Measurements from ENCODE around the gene MYL4. TPM values are rescaled to one million over a fixed set of nuclear protein-coding genes. Genes with fewer than 3 reads are reported as not detected.
"Not testable (repeated sequence)": the region's sequence is repeated elsewhere in the genome, so short reads cannot be mapped to it uniquely, and the experiment has no call there.

The MYL4 gene
- total RNA-seq, 2 experiments from 2014 or later, result not detected

GRCh38 chr17:47267354-47267828, 58.2 kb downstream of the MYL4 start:
- CTCF ChIA-PET, result no interaction called here
- no peaks in the 10 kb centered on the region for H3K36me3 Mint-ChIP-seq (ENCODE audit: low read depth)
- POLR2A ChIA-PET, result no interaction called here
- DNase-seq (no peak), ATAC-seq (no peak)
- H3K27me3 Mint-ChIP-seq (ENCODE audit: low read depth), result peaks cover 21% of the 10 kb centered on the region
- no peak overlapping the region for H3K27ac Mint-ChIP-seq
- no peak overlapping the region for H3K4me3 Mint-ChIP-seq
- peaks cover 5% of the 10 kb centered on the region for H3K9me3 Mint-ChIP-seq (ENCODE audit: insufficient read depth)
- no peaks in the 10 kb centered on the region for H3K4me1 Mint-ChIP-seq (ENCODE audit: low read depth)

GRCh38 chr17:47268964-47269363, 59.8 kb downstream of the MYL4 start:
- CTCF ChIA-PET; POLR2A ChIA-PET; H3K36me3 Mint-ChIP-seq (ENCODE audit: low read depth); H3K27ac Mint-ChIP-seq; ATAC-seq; H3K9me3 Mint-ChIP-seq (ENCODE audit: insufficient read depth); DNase-seq; H3K4me3 Mint-ChIP-seq; H3K4me1 Mint-ChIP-seq (ENCODE audit: low read depth): not testable (repeated sequence)
- peaks cover 24% of the 10 kb centered on the region for H3K27me3 Mint-ChIP-seq (ENCODE audit: low read depth)

GRCh38 chr17:47269561-47270280, 60.6 kb downstream of the MYL4 start:
- H3K27ac Mint-ChIP-seq; H3K36me3 Mint-ChIP-seq (ENCODE audit: low read depth); H3K9me3 Mint-ChIP-seq (ENCODE audit: insufficient read depth); DNase-seq; POLR2A ChIA-PET; H3K4me3 Mint-ChIP-seq; CTCF ChIA-PET; H3K4me1 Mint-ChIP-seq (ENCODE audit: low read depth); ATAC-seq: not testable (repeated sequence)
- peaks cover 23% of the 10 kb centered on the region for H3K27me3 Mint-ChIP-seq (ENCODE audit: low read depth)

- DNase-seq (no peak), ATAC-seq (no peak)
- H3K9me3 Mint-ChIP-seq (ENCODE audit: insufficient read depth), result peaks cover 5% of the 10 kb centered on the region
- CTCF ChIA-PET, result interaction anchor here (0.7 kb wide), 1 partner anchor 42 kb away, joined by 3 read pairs; no protein-coding TSS in a partner anchor
- peaks cover 22% of the 10 kb centered on the region for H3K27me3 Mint-ChIP-seq (ENCODE audit: low read depth)
- H3K4me3 Mint-ChIP-seq, result no peak overlapping the region
- POLR2A ChIA-PET, result no interaction called here
- H3K4me1 Mint-ChIP-seq (ENCODE audit: low read depth), result no peaks in the 10 kb centered on the region
- no peaks in the 10 kb centered on the region for H3K36me3 Mint-ChIP-seq (ENCODE audit: low read depth)
- H3K27ac Mint-ChIP-seq, result no peak overlapping the region
Measured at GRCh38 chr17:47270946-47271705, 62.0 kb downstream of the MYL4 start.

GRCh38 chr17:47272491-47272890, 63.3 kb downstream of the MYL4 start:
- Mint-ChIP-seq H3K4me3 (no peak overlapping the region), H3K27ac (no peak overlapping the region), H3K4me1 (ENCODE audit: low read depth) (no peaks in the 10 kb centered on the region), H3K27me3 (ENCODE audit: low read depth) (peaks cover 28% of the 10 kb centered on the region), H3K36me3 (ENCODE audit: low read depth) (no peaks in the 10 kb centered on the region), H3K9me3 (ENCODE audit: insufficient read depth) (peaks cover 5% of the 10 kb centered on the region)
- DNase-seq (no peak), ATAC-seq (no peak)
- ChIA-PET CTCF (no interaction called here), POLR2A (no interaction called here)

GRCh38 chr17:47273245-47273644, 64.1 kb downstream of the MYL4 start:
- no peak for DNase-seq
- Mint-ChIP-seq H3K4me3 (no peak overlapping the region), H3K36me3 (ENCODE audit: low read depth) (no peaks in the 10 kb centered on the region), H3K27me3 (ENCODE audit: low read depth) (peaks cover 28% of the 10 kb centered on the region), H3K27ac (no peak overlapping the region), H3K9me3 (ENCODE audit: insufficient read depth) (peaks cover 5% of the 10 kb centered on the region), H3K4me1 (ENCODE audit: low read depth) (no peaks in the 10 kb centered on the region)
- ChIA-PET POLR2A (no interaction called here), CTCF (no interaction called here)
- no peak for ATAC-seq

Other genes starting within 250 kb of the MYL4 start
- under 1 TPM in 1 of 2 experiments, not detected in 1; 0.23 TPM for gene RPRML, start 230.1 kb upstream of the MYL4 start, total RNA-seq
- gene CDC27, start 20.1 kb upstream of the MYL4 start, total RNA-seq, result 100 to 1,000 TPM; 133 to 138 TPM
- under 1 TPM; 0.29 to 0.73 TPM for gene ITGB3, start 44.5 kb downstream of the MYL4 start, total RNA-seq
- gene EFCAB13, start 114.6 kb downstream of the MYL4 start, total RNA-seq, result 1 to 10 TPM; 4.4 to 4.6 TPM